Liver (tissue), 9 donors: ENCODE measurements around the gene PDCL3. TPM values are rescaled to one million over a fixed set of nuclear protein-coding genes. Genes with fewer than 3 reads are reported as not detected.

Source experiments
- DNase-seq: peaks from one replicate; pipeline ENCODE4 v3.0.0-alpha.2; 2017; ENCODE audit warnings: low spot score
- H3K27ac ChIP-seq, 2 donors: one replicate each; pipeline ENCODE4 v1.7.0; 2013; ENCODE audit warnings: inconsistent platforms in 2 of 2, low read length in 2 of 2, control low read depth in 1 of 2, low read depth in 1 of 2, mild to moderate bottlenecking in 1 of 2
- H3K27me3 ChIP-seq, 4 donors: one replicate each; pipeline versions ENCODE4 v1.6.1 to v1.7.0; 2013; ENCODE audit warnings: low read length in 3 of 4, inconsistent platforms in 1 of 4, mild to moderate bottlenecking in 1 of 4, moderate library complexity in 1 of 4; ENCODE audit not compliant: control insufficient read depth in 4 of 4, insufficient read depth in 4 of 4
- H3K36me3 ChIP-seq, 4 donors: one replicate each; pipeline versions ENCODE4 v1.6.1 to v1.7.0; 2013; ENCODE audit warnings: low read length in 3 of 4, mild to moderate bottlenecking in 3 of 4, low read depth in 1 of 4, moderate library complexity in 1 of 4; ENCODE audit not compliant: control insufficient read depth in 4 of 4, insufficient read depth in 3 of 4
- H3K4me1 ChIP-seq, 4 donors: one replicate each; pipeline versions ENCODE4 v1.6.1 to v1.7.0; 2013; ENCODE audit warnings: low read length in 3 of 4, mild to moderate bottlenecking in 3 of 4, moderate library complexity in 1 of 4; ENCODE audit not compliant: control insufficient read depth in 4 of 4, insufficient read depth in 4 of 4
- H3K4me3 ChIP-seq, 3 donors: one replicate each; pipeline versions ENCODE4 v1.6.1 to v1.7.0; 2013; ENCODE audit warnings: low read length in 3 of 3, control low read depth in 1 of 3, low read depth in 1 of 3, mild to moderate bottlenecking in 1 of 3
- H3K9ac ChIP-seq, 2 donors: one replicate each; pipeline ENCODE4 v1.7.0; 2013; ENCODE audit warnings: low read length in 2 of 2, mild to moderate bottlenecking in 2 of 2, moderate library complexity in 2 of 2, control low read depth in 1 of 2, low read depth in 1 of 2
- H3K9me3 ChIP-seq, 4 donors: one replicate each; pipeline versions ENCODE4 v1.6.1 to v1.7.0; 2013; ENCODE audit warnings: low read length in 3 of 4; ENCODE audit not compliant: control insufficient read depth in 4 of 4
- ATF3 ChIP-seq: IDR thresholded peaks from 2 replicates; pipeline ENCODE4 v1.6.1; 2016; ENCODE audit warnings: antibody characterized with exemption
- CTCF ChIP-seq: fragments of 150-350 bp; IDR thresholded peaks from 2 replicates; pipeline ENCODE4 v1.5.1; 2017; ENCODE audit warnings: improper control_type of control experiment, low read depth, low read length; ENCODE audit not compliant: missing input control
- EGR1 ChIP-seq, 2 donors: IDR thresholded peaks; 2 replicates each; pipeline ENCODE4 v1.6.1; 2016 to 2018; ENCODE audit warnings: antibody characterized with exemption in 2 of 2, low read depth in 2 of 2
- FOXA1 ChIP-seq: IDR thresholded peaks from 2 replicates; pipeline ENCODE4 v1.6.1; 2016; ENCODE audit warnings: antibody characterized with exemption
- FOXA2 ChIP-seq: IDR thresholded peaks from 2 replicates; pipeline ENCODE4 v1.6.1; 2016; ENCODE audit warnings: antibody characterized with exemption
- GABPA ChIP-seq, 2 donors: IDR thresholded peaks in 1 of 2; conservative IDR thresholded peaks in 1 of 2; 2 replicates each; pipeline ENCODE4 v1.6.1; 2016; ENCODE audit warnings: antibody characterized with exemption in 2 of 2, mild to moderate bottlenecking in 1 of 2, moderate library complexity in 1 of 2
- HNF4A ChIP-seq, 2 donors: conservative IDR thresholded peaks; 2 replicates each; pipeline ENCODE4 v1.6.1; 2016; ENCODE audit warnings: antibody characterized with exemption in 2 of 2, mild to moderate bottlenecking in 2 of 2
- HNF4G ChIP-seq: IDR thresholded peaks from 2 replicates; pipeline ENCODE4 v1.6.1; 2016; ENCODE audit warnings: antibody characterized with exemption
- JUND ChIP-seq, 2 donors: IDR thresholded peaks; 2 replicates each; pipeline ENCODE4 v1.6.1; 2016; ENCODE audit warnings: antibody characterized with exemption in 2 of 2
- MAX ChIP-seq: IDR thresholded peaks from 2 replicates; pipeline ENCODE4 v1.6.1; 2016; ENCODE audit warnings: antibody characterized with exemption
- NR2F2 ChIP-seq: IDR thresholded peaks from 2 replicates; pipeline ENCODE4 v1.6.1; 2016; ENCODE audit warnings: antibody characterized with exemption
- RAD21 ChIP-seq, 2 donors: IDR thresholded peaks; 2 replicates each; pipeline ENCODE4 v1.6.1; 2016; ENCODE audit warnings: antibody characterized with exemption in 2 of 2, mild to moderate bottlenecking in 2 of 2
- REST ChIP-seq: IDR thresholded peaks from 2 replicates; pipeline ENCODE4 v1.6.1; 2016; ENCODE audit warnings: antibody characterized with exemption, mild to moderate bottlenecking
- RXRA ChIP-seq, 2 donors: IDR thresholded peaks; 2 replicates each; pipeline ENCODE4 v1.6.1; 2017 to 2018; ENCODE audit warnings: antibody characterized with exemption in 2 of 2, mild to moderate bottlenecking in 1 of 2
- SP1 ChIP-seq: IDR thresholded peaks from 2 replicates; pipeline ENCODE4 v1.6.1; 2018; ENCODE audit warnings: antibody characterized with exemption, mild to moderate bottlenecking
- TAF1 ChIP-seq: conservative IDR thresholded peaks from 2 replicates; pipeline ENCODE4 v1.6.1; 2016; ENCODE audit warnings: antibody characterized with exemption, mild to moderate bottlenecking
- YY1 ChIP-seq: IDR thresholded peaks from 2 replicates; pipeline ENCODE4 v1.6.1; 2016; ENCODE audit warnings: antibody characterized with exemption, mild to moderate bottlenecking
- ZBTB33 ChIP-seq: IDR thresholded peaks from 2 replicates; pipeline ENCODE4 v1.6.1; 2016; ENCODE audit warnings: antibody characterized with exemption
- WGBS: extraction: QIAGEN DNeasy Blood & Tissue Kit; methylation state at CpG from one replicate; pipeline ENCODE4 v1.1.7; 2013; 5-methylcytosine and 5-hydroxymethylcytosine counted together
- polyA plus RNA-seq, 2 donors: library from polyadenylated mRNA; stranded (reverse) in 1 of 2; unstranded in 1 of 2; fragments of 200-250 nt in 1 of 2; fragments of >200 nt in 1 of 2; fragmentation: Nextera tagmentation in 1 of 2; extraction: Ambion mirVana in 1 of 2; gene quantifications; one replicate each; pipeline versions ENCODE4 v1.2.1 to v1.2.3, GENCODE V29; 2013 to 2015
- total RNA-seq, 2 donors: library from RNA; depleted of rRNA; stranded (reverse); fragments of >200 nt; gene quantifications; one replicate each; pipeline ENCODE4 v1.2.3, GENCODE V29; 2014
- donor health status: healthy.
- donor health status: healthy.
- donor health status: healthy.
- donor health status: healthy.
- donor health status: healthy.

The PDCL3 gene
- total and polyA plus RNA-seq, 4 donors, result 4.2 to 12.3 (median 7.0) TPM

- no peak for DNase-seq
- Histone ChIP-seq H3K9ac (no peak overlapping the region), H3K36me3 (no peaks in the 10 kb centered on the region), H3K27me3 (no peaks in the 10 kb centered on the region), H3K9me3 (peaks cover 0 to 3% (median 0%) of the 10 kb centered on the region in 4 donors), H3K27ac (no peak overlapping the region), H3K4me1 (no peaks in the 10 kb centered on the region), H3K4me3 (no peak overlapping the region)
- TF ChIP-seq SP1 (no peak), HNF4A (conservative IDR thresholded peaks at IDR 0.05) (no peak)
- WGBS, result 72% methylated on average over 9 of the region's 9 CpGs
Measured at GRCh38 chr2:100537918-100538317, 24.9 kb upstream of the PDCL3 start.

- H3K9ac ChIP-seq, result no peak overlapping the region
- no peaks in the 10 kb centered on the region for H3K4me1 ChIP-seq
- no peak overlapping the region for H3K4me3 ChIP-seq
- H3K27ac ChIP-seq, result no peak overlapping the region
- H3K36me3 ChIP-seq, result no peaks in the 10 kb centered on the region
- no peak for DNase-seq
- TF ChIP-seq SP1 (no peak), JUND (IDR thresholded peaks at IDR 0.05) (no peak), FOXA2 (no peak), CTCF (no peak), YY1 (no peak), REST (no peak), MAX (no peak), NR2F2 (no peak), FOXA1 (no peak), HNF4A (conservative IDR thresholded peaks at IDR 0.05) (no peak), ATF3 (no peak), GABPA (IDR thresholded peaks at IDR 0.05 in 1 of 2, conservative IDR thresholded peaks at IDR 0.05 in 1 of 2) (no peak), RAD21 (IDR thresholded peaks at IDR 0.05) (no peak), HNF4G (no peak)
- peaks cover 0 to 2% (median 0%) of the 10 kb centered on the region in 4 donors for H3K9me3 ChIP-seq
- WGBS, result 58% methylated on average over 1 of the region's 1 CpG
- H3K27me3 ChIP-seq, result no peaks in the 10 kb centered on the region
Measured at GRCh38 chr2:100539221-100539620, 23.6 kb upstream of the PDCL3 start.

- Histone ChIP-seq H3K4me3 (no peak overlapping the region), H3K9me3 (no peaks in the 10 kb centered on the region), H3K9ac (no peak overlapping the region), H3K36me3 (no peaks in the 10 kb centered on the region), H3K4me1 (no peaks in the 10 kb centered on the region), H3K27ac (no peak overlapping the region), H3K27me3 (no peaks in the 10 kb centered on the region)
- no peak for TF ChIP-seq ZBTB33
- no peak for TF ChIP-seq JUND (IDR thresholded peaks at IDR 0.05)
- no peak for TF ChIP-seq CTCF
- no peak for TF ChIP-seq HNF4A (conservative IDR thresholded peaks at IDR 0.05)
- no peak for TF ChIP-seq FOXA1
- no peak for TF ChIP-seq RXRA (IDR thresholded peaks at IDR 0.05)
- TF ChIP-seq FOXA2, result no peak
- no peak for TF ChIP-seq HNF4G
- no peak for TF ChIP-seq EGR1 (IDR thresholded peaks at IDR 0.05; ENCODE audit: low read depth in 2 of 2)
- no peak for TF ChIP-seq ATF3
- no peak for TF ChIP-seq TAF1
- DNase-seq, result no peak
- 72% methylated on average over 3 of the region's 3 CpGs for WGBS
Measured at GRCh38 chr2:100541404-100541803, 21.4 kb upstream of the PDCL3 start.
